SIG-M5 treated with dmso at 0.1 percent for 504 hours (cell line): ENCODE data around the gene IL1RAPL2.

ENCODE experiments used
- DNase-seq: peaks from one replicate; lab custom pipeline; 2025; ENCODE audit not compliant: unreplicated experiment; lab: John Stamatoyannopoulos, UW

The IL1RAPL2 gene

GRCh38 chrX:105260291-105261043 lies 694.5 kb downstream of the IL1RAPL2 start:
- DNase-seq: no peak

- DNase-seq: no peak
Observed at GRCh38 chrX:105263171-105263570, 697.2 kb downstream of the IL1RAPL2 start.

- DNase-seq: no peak
Observed at GRCh38 chrX:105263801-105264200, 697.8 kb downstream of the IL1RAPL2 start.

- DNase-seq: no peak
Observed at GRCh38 chrX:105265093-105265492, 699.1 kb downstream of the IL1RAPL2 start.

- DNase-seq: no peak
Observed at GRCh38 chrX:105266456-105266855, 700.5 kb downstream of the IL1RAPL2 start.

GRCh38 chrX:105267167-105267566 lies 701.2 kb downstream of the IL1RAPL2 start:
- no peak for DNase-seq

GRCh38 chrX:105269386-105269785 lies 703.4 kb downstream of the IL1RAPL2 start:
- DNase-seq: no peak

- DNase-seq: peak; percentile 0
Observed at GRCh38 chrX:105273326-105273725, 707.3 kb downstream of the IL1RAPL2 start.

- no peak for DNase-seq
Observed at GRCh38 chrX:105274091-105274490, 708.1 kb downstream of the IL1RAPL2 start.

GRCh38 chrX:105277132-105277531 lies 711.1 kb downstream of the IL1RAPL2 start:
- DNase-seq: no peak

- DNase-seq: no peak
Observed at GRCh38 chrX:105282077-105282476, 716.1 kb downstream of the IL1RAPL2 start.

- DNase-seq: no peak
Observed at GRCh38 chrX:105297041-105297440, 731.0 kb downstream of the IL1RAPL2 start.

GRCh38 chrX:105299286-105299685 lies 733.3 kb downstream of the IL1RAPL2 start:
- no peak for DNase-seq

GRCh38 chrX:105302246-105302645 lies 736.2 kb downstream of the IL1RAPL2 start:
- no peak for DNase-seq

GRCh38 chrX:105307762-105308161 lies 741.8 kb downstream of the IL1RAPL2 start:
- no peak for DNase-seq

- DNase-seq: no peak
Observed at GRCh38 chrX:105313596-105313995, 747.6 kb downstream of the IL1RAPL2 start.

- DNase-seq: no peak
Observed at GRCh38 chrX:105314458-105314857, 748.5 kb downstream of the IL1RAPL2 start.

- DNase-seq: no peak
Observed at GRCh38 chrX:105315248-105315647, 749.2 kb downstream of the IL1RAPL2 start.

- DNase-seq: no peak
Observed at GRCh38 chrX:105317117-105317516, 751.1 kb downstream of the IL1RAPL2 start.

- peak; percentile 4 for DNase-seq
Observed at GRCh38 chrX:105323928-105324327, 757.9 kb downstream of the IL1RAPL2 start.

GRCh38 chrX:105328773-105329172 lies 762.8 kb downstream of the IL1RAPL2 start:
- peak; percentile 14 for DNase-seq

- DNase-seq: no peak
Observed at GRCh38 chrX:105331244-105331643, 765.2 kb downstream of the IL1RAPL2 start.

- DNase-seq: no peak
Observed at GRCh38 chrX:105347373-105347772, 781.4 kb downstream of the IL1RAPL2 start.
